Measurements from ENCODE around the gene RHBDF2.

Gene RHBDF2

GRCh38 chr17:76500074-76500746 is 1.0 kb downstream of the RHBDF2 start:
- Mint-ChIP-seq H3K9me3 (no peaks in the 10 kb centered on the region), H3K36me3 (no peaks in the 10 kb centered on the region), H3K27ac (no peak overlapping the region), H3K4me1 (peaks cover 34% of the 10 kb centered on the region), H3K27me3 (no peaks in the 10 kb centered on the region), H3K4me3 (peak overlapping the region; percentile 87)

DNA sequence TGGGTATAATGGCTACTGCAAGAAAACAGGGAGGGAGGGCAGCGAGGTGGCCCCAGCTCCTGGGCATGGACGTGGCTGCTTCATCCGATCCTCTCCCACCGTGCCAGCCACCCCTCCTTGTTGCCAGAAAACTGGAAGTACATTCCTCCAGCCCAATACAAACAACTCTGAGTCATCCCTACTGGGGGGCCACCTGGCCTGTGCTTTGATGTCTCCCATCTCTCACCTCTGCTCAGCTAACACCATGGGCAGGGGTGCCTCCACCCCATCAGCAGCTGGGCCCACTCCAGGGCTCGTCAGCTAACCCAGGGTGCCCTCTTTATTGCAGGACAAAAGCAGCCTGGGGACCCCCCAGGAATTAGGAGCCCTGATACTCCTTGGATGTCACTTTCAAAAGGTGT is 2.0 kb downstream of the RHBDF2 start:
- peaks cover 34% of the 10 kb centered on the region for H3K4me1 Mint-ChIP-seq
- no peaks in the 10 kb centered on the region for H3K36me3 Mint-ChIP-seq
- H3K27me3 Mint-ChIP-seq: no peaks in the 10 kb centered on the region
- no peaks in the 10 kb centered on the region for H3K9me3 Mint-ChIP-seq
- H3K27ac Mint-ChIP-seq: no peak overlapping the region
- peak overlapping the region; percentile 87 for H3K4me3 Mint-ChIP-seq

- Mint-ChIP-seq H3K4me3 (peak overlapping the region; percentile 44), H3K9me3 (no peaks in the 10 kb centered on the region), H3K36me3 (no peaks in the 10 kb centered on the region), H3K4me1 (peaks cover 36% of the 10 kb centered on the region), H3K27me3 (no peaks in the 10 kb centered on the region), H3K27ac (no peak overlapping the region)
Measured at GRCh38 chr17:76498876-76499251, 2.4 kb downstream of the RHBDF2 start.

- Mint-ChIP-seq H3K4me3 (peak overlapping the region; percentile 44), H3K4me1 (peaks cover 42% of the 10 kb centered on the region), H3K9me3 (no peaks in the 10 kb centered on the region), H3K27me3 (no peaks in the 10 kb centered on the region), H3K36me3 (no peaks in the 10 kb centered on the region), H3K27ac (no peak overlapping the region)
Measured at GRCh38 chr17:76497979-76498875, 3.0 kb downstream of the RHBDF2 start.

DNA sequence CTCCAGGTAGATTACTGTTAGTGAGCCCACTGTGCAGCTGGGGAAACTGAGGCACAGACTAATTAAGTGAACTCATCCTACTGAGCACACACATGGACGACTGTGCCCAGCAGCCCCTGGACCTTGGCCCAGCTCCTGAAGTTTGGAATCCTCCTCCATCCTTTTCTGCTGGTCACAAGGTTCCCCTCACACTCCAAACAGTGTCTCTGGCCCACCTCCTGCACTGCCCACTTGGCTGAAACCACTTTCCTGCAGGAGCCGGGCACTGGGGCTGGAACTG is 3.6 kb downstream of the RHBDF2 start:
- no peaks in the 10 kb centered on the region for H3K9me3 Mint-ChIP-seq
- H3K36me3 Mint-ChIP-seq: no peaks in the 10 kb centered on the region
- H3K27ac Mint-ChIP-seq: peak overlapping the region; percentile 41
- H3K27me3 Mint-ChIP-seq: no peaks in the 10 kb centered on the region
- peaks cover 48% of the 10 kb centered on the region for H3K4me1 Mint-ChIP-seq
- H3K4me3 Mint-ChIP-seq: no peak overlapping the region

- H3K27ac Mint-ChIP-seq: no peak overlapping the region
- H3K36me3 Mint-ChIP-seq: no peaks in the 10 kb centered on the region
- peaks cover 55% of the 10 kb centered on the region for H3K4me1 Mint-ChIP-seq
- H3K27me3 Mint-ChIP-seq: no peaks in the 10 kb centered on the region
- H3K9me3 Mint-ChIP-seq: no peaks in the 10 kb centered on the region
- no peak overlapping the region for H3K4me3 Mint-ChIP-seq
Measured at GRCh38 chr17:76496464-76496863, 4.8 kb downstream of the RHBDF2 start.

GRCh38 chr17:76495663-76496400 is 5.4 kb downstream of the RHBDF2 start:
- Mint-ChIP-seq H3K36me3 (no peaks in the 10 kb centered on the region), H3K27me3 (no peaks in the 10 kb centered on the region)

GRCh38 chr17:76493505-76494167 is 7.6 kb downstream of the RHBDF2 start:
- Mint-ChIP-seq H3K4me1 (peaks cover 35% of the 10 kb centered on the region), H3K36me3 (no peaks in the 10 kb centered on the region), H3K27ac (peak overlapping the region; percentile 77), H3K9me3 (no peaks in the 10 kb centered on the region), H3K4me3 (peak overlapping the region; percentile 82), H3K27me3 (no peaks in the 10 kb centered on the region)

More at GRCh38 chr17:76495663-76496400, 5.4 kb downstream of the RHBDF2 start:
- H3K4me3 Mint-ChIP-seq: no peak overlapping the region
- no peaks in the 10 kb centered on the region for H3K9me3 Mint-ChIP-seq
- no peak overlapping the region for H3K27ac Mint-ChIP-seq
- peaks cover 55% of the 10 kb centered on the region for H3K4me1 Mint-ChIP-seq

DNA sequence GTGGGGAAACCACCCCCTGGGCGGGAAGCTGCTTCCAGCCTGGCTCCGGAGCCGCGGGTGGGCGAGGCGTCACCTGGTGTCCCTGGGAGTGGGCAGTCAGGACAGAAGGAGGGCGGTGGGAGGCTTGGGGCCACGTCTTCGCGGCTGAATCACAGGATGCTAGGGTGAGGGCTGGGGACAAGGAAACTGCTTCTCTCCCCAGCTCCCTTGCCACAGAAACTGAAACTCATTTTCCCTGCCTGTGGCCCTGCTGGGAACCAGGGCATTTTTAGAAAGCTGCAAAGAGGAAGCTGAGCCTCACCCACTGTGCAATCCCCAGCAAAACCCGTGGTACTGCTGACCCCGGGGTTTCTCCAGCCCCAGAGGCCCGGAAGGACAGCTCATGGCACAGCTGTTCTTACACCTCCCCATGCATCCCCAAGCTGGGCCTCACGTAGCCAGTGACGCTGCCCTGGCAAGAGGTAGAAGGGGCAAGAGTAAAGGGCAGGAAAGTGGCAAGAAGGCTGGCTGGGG is 8.2 kb downstream of the RHBDF2 start:
- H3K4me1 Mint-ChIP-seq: peaks cover 32% of the 10 kb centered on the region
- H3K27me3 Mint-ChIP-seq: no peaks in the 10 kb centered on the region
- H3K9me3 Mint-ChIP-seq: no peaks in the 10 kb centered on the region
- H3K4me3 Mint-ChIP-seq: peak overlapping the region; percentile 82
- H3K36me3 Mint-ChIP-seq: no peaks in the 10 kb centered on the region
- H3K27ac Mint-ChIP-seq: peak overlapping the region; percentile 84

DNA sequence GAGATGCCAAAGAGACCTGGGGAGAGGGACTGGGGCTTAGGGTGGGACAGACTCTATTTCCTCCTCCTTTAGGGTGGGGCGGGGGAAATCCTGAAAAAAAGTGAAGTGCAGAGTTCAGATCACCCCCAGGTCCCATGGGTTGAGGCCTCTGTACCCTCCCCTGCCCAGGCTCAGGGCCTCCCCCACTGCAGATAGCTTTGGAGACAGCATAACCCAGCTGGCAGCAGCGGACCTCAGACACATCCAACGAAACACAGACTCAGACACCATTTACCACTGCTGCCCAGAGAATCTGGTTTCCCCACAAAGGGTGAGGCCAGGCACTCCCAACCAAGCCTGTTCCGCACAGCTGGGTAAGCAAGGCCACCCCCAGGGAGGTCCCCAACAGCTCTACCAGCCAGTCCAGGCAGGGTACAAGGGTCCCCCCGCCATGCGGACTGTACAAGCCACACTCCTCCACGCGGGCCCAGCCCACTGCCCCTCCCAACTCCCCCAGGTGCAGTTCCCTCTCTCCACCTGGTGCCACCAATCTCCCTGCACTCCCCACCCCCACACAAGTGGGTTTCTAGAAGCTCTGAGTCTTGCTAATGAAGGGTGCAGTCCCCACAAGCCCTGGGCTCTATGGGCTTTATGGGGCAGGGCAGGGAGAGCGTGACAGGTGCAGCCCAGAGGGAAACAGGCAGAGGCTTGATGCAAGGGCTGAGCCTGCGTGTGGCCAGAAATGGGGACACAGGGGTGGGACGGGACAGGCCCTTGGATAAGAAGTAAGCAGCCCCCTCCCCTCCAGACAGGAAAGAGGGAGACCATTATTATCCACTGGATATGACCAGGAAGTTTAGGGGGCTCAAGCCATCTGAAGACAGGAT is 8.9 kb downstream of the RHBDF2 start:
- no peaks in the 10 kb centered on the region for H3K27me3 Mint-ChIP-seq
- peaks cover 2% of the 10 kb centered on the region for H3K36me3 Mint-ChIP-seq
- H3K4me1 Mint-ChIP-seq: peaks cover 32% of the 10 kb centered on the region

DNA sequence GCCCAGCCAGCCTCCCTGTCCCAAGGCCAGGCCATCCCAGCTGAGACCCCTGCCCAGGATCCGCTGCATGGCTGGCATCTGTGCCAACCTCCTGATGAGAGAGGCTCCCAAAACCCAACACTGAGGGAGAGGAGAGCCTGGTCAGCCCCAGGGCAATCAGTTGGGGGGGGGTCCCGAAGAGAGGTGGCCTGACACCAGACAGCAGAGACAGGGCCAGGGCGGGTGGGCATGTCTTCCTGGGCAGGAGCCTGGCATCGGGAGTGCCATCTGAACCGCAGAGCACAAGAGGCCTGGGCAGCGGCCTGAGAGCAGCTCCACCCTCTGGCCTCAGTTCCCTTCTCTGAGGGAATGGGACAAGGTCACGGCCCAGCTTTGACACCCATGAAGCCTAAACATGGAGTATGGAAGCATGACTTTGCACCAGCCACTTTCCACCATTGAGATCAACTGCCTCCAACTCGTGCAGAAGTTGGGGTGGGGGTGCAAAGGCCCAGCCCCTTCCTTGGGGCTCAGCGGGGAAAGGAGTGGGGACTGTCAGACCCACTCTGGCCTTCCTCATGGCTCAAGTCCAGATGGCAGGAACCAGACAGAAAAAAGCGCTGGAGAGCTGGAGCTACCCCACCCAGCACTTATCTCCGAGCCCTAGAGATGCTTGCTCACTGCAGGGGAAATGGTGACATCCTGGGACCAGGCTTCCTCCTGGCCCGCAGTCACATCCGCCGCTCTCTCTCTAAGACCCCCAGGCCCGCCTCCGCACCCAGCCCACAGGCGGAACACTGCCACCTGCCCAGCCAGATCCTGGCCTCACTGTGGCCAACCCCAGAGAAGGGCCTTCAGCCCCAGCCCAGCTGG is 9.7 kb downstream of the RHBDF2 start:
- peak overlapping the region; percentile 49 for H3K4me3 Mint-ChIP-seq
- H3K36me3 Mint-ChIP-seq: peaks cover 2% of the 10 kb centered on the region
- no peak overlapping the region for H3K27ac Mint-ChIP-seq
- no peaks in the 10 kb centered on the region for H3K9me3 Mint-ChIP-seq
- no peaks in the 10 kb centered on the region for H3K27me3 Mint-ChIP-seq
- peaks cover 31% of the 10 kb centered on the region for H3K4me1 Mint-ChIP-seq

More for the DNA sequence above, 8.9 kb downstream of the RHBDF2 start:
- H3K9me3 Mint-ChIP-seq: no peaks in the 10 kb centered on the region
- peak overlapping the region; percentile 82 for H3K4me3 Mint-ChIP-seq
- peak overlapping the region; percentile 84 for H3K27ac Mint-ChIP-seq

GRCh38 chr17:76490112-76490710 is 11.0 kb downstream of the RHBDF2 start:
- no peaks in the 10 kb centered on the region for H3K9me3 Mint-ChIP-seq
- H3K4me1 Mint-ChIP-seq: peaks cover 28% of the 10 kb centered on the region
- no peak overlapping the region for H3K27ac Mint-ChIP-seq
- H3K36me3 Mint-ChIP-seq: peaks cover 2% of the 10 kb centered on the region
- no peaks in the 10 kb centered on the region for H3K27me3 Mint-ChIP-seq
- no peak overlapping the region for H3K4me3 Mint-ChIP-seq

- peaks cover 14% of the 10 kb centered on the region for H3K4me1 Mint-ChIP-seq
- no peaks in the 10 kb centered on the region for H3K27me3 Mint-ChIP-seq
- H3K27ac Mint-ChIP-seq: no peak overlapping the region
- H3K4me3 Mint-ChIP-seq: no peak overlapping the region
- no peaks in the 10 kb centered on the region for H3K9me3 Mint-ChIP-seq
- H3K36me3 Mint-ChIP-seq: peaks cover 2% of the 10 kb centered on the region
Measured at GRCh38 chr17:76487451-76488192, 13.6 kb downstream of the RHBDF2 start.

Measured in activated naive CD4-positive, alpha-beta T cell treated with anti-CD3 and anti-CD28 coated beads, Interleukin-2, amount 50 U/mL, for 24 hours (primary cell).